Measurements from ENCODE around the gene PSME3IP1. TPM values are rescaled to one million over a fixed set of nuclear protein-coding genes. Genes with fewer than 3 reads are reported as not detected.

Gene PSME3IP1
- total RNA-seq, 1 experiment from 2014 or later, result 103 TPM

DNA sequence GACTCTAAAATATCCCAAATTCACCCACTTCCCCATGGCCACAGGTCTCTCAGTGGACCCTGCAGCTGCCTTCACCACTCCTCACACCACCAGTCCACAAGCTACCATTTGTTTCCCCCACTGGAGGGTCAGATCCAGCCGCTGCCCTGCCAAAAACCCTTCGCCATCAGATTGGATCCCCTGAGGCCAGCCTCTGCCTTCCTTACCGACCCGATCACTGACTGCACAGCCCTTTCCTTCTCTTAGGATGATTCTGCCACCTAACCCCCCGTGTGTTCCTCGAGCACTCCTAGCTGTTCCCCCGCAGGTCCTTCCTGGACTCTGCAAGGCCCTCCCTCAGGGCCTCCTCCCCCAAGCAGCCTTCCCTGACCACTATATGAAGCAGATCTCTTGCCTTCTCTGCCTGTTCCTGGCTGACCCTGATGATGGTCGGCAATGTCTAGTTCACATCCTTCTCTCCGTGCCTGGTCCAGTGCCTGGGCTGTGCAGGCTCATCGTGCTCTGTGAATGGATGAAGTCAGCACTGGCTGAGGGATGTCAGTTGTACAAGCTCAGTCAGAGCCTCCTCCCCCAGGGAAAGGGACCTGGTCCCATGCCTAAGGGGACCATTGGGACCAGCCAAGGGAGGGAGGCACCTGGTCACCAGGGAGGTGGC lies 47.4 kb downstream of the PSME3IP1 start:
- Histone ChIP-seq H2BK15ac (ENCODE audit: low read depth, low read length) (no peak overlapping the region), H3K9ac (ENCODE audit: extremely low read depth, insufficient read length, low read length) (no peak overlapping the region), H3K23me2 (ENCODE audit: insufficient read length, low read depth, low read length, poor library complexity, severe bottlenecking) (no peaks in the 10 kb centered on the region), H3K18ac (ENCODE audit: insufficient read length, low read depth, low read length) (no peak overlapping the region), H2BK20ac (ENCODE audit: low read depth, low read length, poor library complexity, severe bottlenecking) (no peak overlapping the region), H4K5ac (ENCODE audit: insufficient read length, low read depth, low read length) (no peak overlapping the region), H3K14ac (ENCODE audit: insufficient read depth, low read length) (no peak overlapping the region), H2AK5ac (ENCODE audit: insufficient read length, low read length) (no peak overlapping the region), H3T11ph (ENCODE audit: low read length) (no peak overlapping the region), H4K20me1 (ENCODE audit: control insufficient read depth, insufficient read depth, insufficient read length) (no peaks in the 10 kb centered on the region), H2BK5ac (ENCODE audit: insufficient read length, low read length) (no peak overlapping the region), H3K27ac (ENCODE audit: insufficient read length, low read depth, low read length) (no peak overlapping the region), H3K4me2 (ENCODE audit: insufficient read depth, insufficient read length, low read length) (no peak overlapping the region), H2BK12ac (ENCODE audit: insufficient read length, low read depth, low read length) (no peak overlapping the region), H4K8ac (replicated peaks; ENCODE audit: insufficient read length, low read depth, low read length) (no peak overlapping the region), H3K79me1 (ENCODE audit: insufficient read depth, low read depth, low read length, poor library complexity, severe bottlenecking) (no peaks in the 10 kb centered on the region), H3K9me3 (ENCODE audit: control insufficient read depth, low read depth, low read length) (no peaks in the 10 kb centered on the region), H4K91ac (ENCODE audit: insufficient read length, low read depth, low read length) (no peak overlapping the region), H3K4me1 (ENCODE audit: insufficient read depth, low read length) (no peaks in the 10 kb centered on the region), H2BK120ac (ENCODE audit: low read depth, low read length, poor library complexity, severe bottlenecking) (no peak overlapping the region), H2AFZ (ENCODE audit: low read length) (no peak overlapping the region), H3K4ac (ENCODE audit: low read depth, low read length) (no peak overlapping the region), H3K23ac (ENCODE audit: insufficient read length, low read depth, low read length) (no peak overlapping the region), H3K79me2 (ENCODE audit: insufficient read depth, low read length) (no peaks in the 10 kb centered on the region), H3K27me3 (ENCODE audit: insufficient read depth, low read length) (no peaks in the 10 kb centered on the region), H3K56ac (ENCODE audit: insufficient read length, low read depth, low read length) (no peak overlapping the region)
- Mint-ChIP-seq H3K27me3 (ENCODE audit: low read depth) (no peaks in the 10 kb centered on the region), H3K4me1 (peaks cover 6 to 16% of the 10 kb centered on the region in 2 experiments), H3K4me3 (no peak overlapping the region), H3K27ac (peak overlapping the region in 2 of 3 experiments; percentile 32 to 78; a peak in 3 of 7 replicates), H3K9me3 (no peaks in the 10 kb centered on the region), H3K36me3 (ENCODE audit: insufficient read depth in 1 of 3, low read depth in 3 of 3) (no peaks in the 10 kb centered on the region; a peak in 1 of 7 replicates)
- no peak for DNase-seq
- no CpG with 5 or more reads among the region's 10 CpGs for WGBS (ENCODE audit: extremely low coverage, insufficient read length, low lambda C conversion rate)
- TF ChIP-seq, protein P1, sequence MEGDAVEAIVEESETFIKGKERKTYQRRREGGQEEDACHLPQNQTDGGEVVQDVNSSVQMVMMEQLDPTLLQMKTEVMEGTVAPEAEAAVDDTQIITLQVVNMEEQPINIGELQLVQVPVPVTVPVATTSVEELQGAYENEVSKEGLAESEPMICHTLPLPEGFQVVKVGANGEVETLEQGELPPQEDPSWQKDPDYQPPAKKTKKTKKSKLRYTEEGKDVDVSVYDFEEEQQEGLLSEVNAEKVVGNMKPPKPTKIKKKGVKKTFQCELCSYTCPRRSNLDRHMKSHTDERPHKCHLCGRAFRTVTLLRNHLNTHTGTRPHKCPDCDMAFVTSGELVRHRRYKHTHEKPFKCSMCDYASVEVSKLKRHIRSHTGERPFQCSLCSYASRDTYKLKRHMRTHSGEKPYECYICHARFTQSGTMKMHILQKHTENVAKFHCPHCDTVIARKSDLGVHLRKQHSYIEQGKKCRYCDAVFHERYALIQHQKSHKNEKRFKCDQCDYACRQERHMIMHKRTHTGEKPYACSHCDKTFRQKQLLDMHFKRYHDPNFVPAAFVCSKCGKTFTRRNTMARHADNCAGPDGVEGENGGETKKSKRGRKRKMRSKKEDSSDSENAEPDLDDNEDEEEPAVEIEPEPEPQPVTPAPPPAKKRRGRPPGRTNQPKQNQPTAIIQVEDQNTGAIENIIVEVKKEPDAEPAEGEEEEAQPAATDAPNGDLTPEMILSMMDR (conservative IDR thresholded peaks at IDR 0.05), result no peak

All from H9 (cell line).